Measurements from ENCODE around the gene SNCG. TPM values are rescaled to one million over a fixed set of nuclear protein-coding genes. Genes with fewer than 3 reads are reported as not detected.
A peak's percentile ranks its signal among the peaks of the same experiment; 100 is the strongest.

The SNCG gene
- total and polyA plus RNA-seq, 2 experiments from 2014 or later = 4.0 to 17.0 TPM

DNA sequence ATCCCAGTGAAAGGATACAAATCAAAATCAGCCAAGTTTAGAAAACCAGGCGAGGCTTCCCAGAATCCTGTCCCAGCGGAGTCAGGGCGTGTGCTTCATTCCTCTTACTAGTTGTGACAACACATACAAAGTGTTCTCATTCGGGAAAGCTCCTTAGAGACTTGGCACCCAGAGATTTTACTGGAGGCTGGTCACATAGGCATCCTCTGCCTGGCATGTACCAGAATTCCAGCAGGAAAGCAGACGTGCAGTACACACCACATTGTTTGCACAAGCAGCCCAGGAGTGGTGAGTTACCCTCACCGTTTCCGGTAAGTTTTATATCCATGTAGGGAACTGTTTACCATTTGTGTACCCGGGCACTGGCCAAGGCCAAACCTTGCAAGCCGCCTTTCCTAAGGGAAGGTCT lies 35.8 kb upstream of the SNCG start:
- no peaks in the 10 kb centered on the region for H3K27me3 Mint-ChIP-seq (ENCODE audit: insufficient read depth, low read depth, poor library complexity)
- H3K9me2 ChIP-seq (ENCODE audit: insufficient read depth) = no peaks in the 10 kb centered on the region
- no peaks in the 10 kb centered on the region for H3K4me1 Mint-ChIP-seq
- H3K9me3 Mint-ChIP-seq = no peaks in the 10 kb centered on the region
- H3K27ac ChIP-seq (ENCODE audit: low read depth) = no peak overlapping the region
- peaks cover 10% of the 10 kb centered on the region; the same call in 1 of the 2 replicates for H4K20me1 ChIP-seq (replicated peaks; ENCODE audit: insufficient read depth)
- no peak for DNase-seq (ENCODE audit: low spot score)
- H3F3A ChIP-seq (replicated peaks; ENCODE audit: low read depth) = peaks cover 6% of the 10 kb centered on the region; the same call in 1 of the 2 replicates
- H3K4me3 Mint-ChIP-seq = no peak overlapping the region
- peaks cover 66% of the 10 kb centered on the region for H3K36me3 Mint-ChIP-seq (ENCODE audit: low read depth)
- no peaks in the 10 kb centered on the region for H3K79me2 ChIP-seq (replicated peaks; ENCODE audit: insufficient read depth)
- H3K4me1 ChIP-seq (ENCODE audit: insufficient read depth) = no peaks in the 10 kb centered on the region
- TF ChIP-seq ZNF114 (CRISPR knock-in tag; IDR thresholded peaks at IDR 0.05) (no peak), POLR2AphosphoS5 (IDR thresholded peaks at IDR 0.05; ENCODE audit: low read depth) (no peak), STAT1 (IDR thresholded peaks at IDR 0.05; ENCODE audit: unreplicated experiment) (no peak), EZH2phosphoT487 (IDR thresholded peaks at IDR 0.05; ENCODE audit: unreplicated experiment) (no peak), JUNB (IDR thresholded peaks at IDR 0.05; ENCODE audit: unreplicated experiment) (no peak)
- TF ChIP-seq, protein P1, sequence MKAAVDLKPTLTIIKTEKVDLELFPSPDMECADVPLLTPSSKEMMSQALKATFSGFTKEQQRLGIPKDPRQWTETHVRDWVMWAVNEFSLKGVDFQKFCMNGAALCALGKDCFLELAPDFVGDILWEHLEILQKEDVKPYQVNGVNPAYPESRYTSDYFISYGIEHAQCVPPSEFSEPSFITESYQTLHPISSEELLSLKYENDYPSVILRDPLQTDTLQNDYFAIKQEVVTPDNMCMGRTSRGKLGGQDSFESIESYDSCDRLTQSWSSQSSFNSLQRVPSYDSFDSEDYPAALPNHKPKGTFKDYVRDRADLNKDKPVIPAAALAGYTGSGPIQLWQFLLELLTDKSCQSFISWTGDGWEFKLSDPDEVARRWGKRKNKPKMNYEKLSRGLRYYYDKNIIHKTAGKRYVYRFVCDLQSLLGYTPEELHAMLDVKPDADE (IDR thresholded peaks at IDR 0.05) = no peak
- TF ChIP-seq, protein P2, sequence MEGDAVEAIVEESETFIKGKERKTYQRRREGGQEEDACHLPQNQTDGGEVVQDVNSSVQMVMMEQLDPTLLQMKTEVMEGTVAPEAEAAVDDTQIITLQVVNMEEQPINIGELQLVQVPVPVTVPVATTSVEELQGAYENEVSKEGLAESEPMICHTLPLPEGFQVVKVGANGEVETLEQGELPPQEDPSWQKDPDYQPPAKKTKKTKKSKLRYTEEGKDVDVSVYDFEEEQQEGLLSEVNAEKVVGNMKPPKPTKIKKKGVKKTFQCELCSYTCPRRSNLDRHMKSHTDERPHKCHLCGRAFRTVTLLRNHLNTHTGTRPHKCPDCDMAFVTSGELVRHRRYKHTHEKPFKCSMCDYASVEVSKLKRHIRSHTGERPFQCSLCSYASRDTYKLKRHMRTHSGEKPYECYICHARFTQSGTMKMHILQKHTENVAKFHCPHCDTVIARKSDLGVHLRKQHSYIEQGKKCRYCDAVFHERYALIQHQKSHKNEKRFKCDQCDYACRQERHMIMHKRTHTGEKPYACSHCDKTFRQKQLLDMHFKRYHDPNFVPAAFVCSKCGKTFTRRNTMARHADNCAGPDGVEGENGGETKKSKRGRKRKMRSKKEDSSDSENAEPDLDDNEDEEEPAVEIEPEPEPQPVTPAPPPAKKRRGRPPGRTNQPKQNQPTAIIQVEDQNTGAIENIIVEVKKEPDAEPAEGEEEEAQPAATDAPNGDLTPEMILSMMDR (conservative IDR thresholded peaks at IDR 0.05; ENCODE audit: low read depth in 2 of 2) = no peak
- H3K27ac Mint-ChIP-seq = no peak overlapping the region
- ATAC-seq = no peak
- no peak overlapping the region for H3K4me2 ChIP-seq
- no peak overlapping the region for H3K4me3 ChIP-seq
- peaks cover 56% of the 10 kb centered on the region for H3K36me3 ChIP-seq (ENCODE audit: insufficient read depth)
- no peaks in the 10 kb centered on the region for H3K27me3 ChIP-seq (ENCODE audit: insufficient read depth)
- H2AFZ ChIP-seq = no peak overlapping the region

DNA sequence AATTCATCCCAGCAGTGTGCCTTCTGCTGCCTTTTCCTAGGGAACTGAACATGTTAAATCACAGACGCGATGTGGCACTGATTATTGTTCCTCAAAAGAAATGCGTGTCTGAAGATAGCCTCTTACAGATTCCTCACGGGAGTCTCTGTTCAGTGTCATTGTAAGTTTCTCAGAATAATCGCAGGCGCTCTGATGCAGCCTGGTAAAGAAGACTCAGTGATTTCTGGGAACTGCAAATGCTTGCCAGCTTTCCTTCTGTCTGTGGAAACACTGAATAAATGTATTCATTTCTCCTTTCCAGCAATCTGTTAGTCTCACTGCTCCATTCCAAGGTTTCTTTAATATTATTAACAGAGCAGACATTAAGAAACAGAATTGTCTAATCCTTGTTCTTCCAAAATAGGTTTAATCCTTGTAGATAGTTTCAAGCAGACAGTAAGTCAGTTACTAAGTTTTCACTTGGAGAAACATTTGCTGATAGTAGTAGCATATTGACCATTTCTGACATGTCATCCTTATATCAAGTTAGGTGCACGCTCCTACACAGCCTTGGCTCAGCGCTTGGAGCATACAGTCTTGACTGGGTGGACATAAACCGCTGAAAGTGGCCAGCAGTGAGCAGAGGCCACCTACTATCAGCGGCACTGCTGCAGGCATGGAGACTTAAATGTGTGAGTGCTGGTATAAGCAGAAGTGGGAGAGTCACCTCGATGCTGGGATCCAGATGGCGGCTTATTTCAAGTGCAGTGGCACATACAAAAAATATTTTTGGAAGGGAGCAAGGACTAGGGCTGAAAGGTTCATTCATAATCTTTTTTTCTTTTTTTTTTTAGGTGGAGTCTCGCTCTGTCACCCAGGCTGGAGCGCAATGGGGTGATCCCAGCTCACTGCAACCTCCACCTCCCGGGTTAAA lies 28.7 kb upstream of the SNCG start:
- Histone ChIP-seq H3K4me3 (no peak overlapping the region), H3K27me3 (ENCODE audit: insufficient read depth) (no peaks in the 10 kb centered on the region), H3K27ac (ENCODE audit: low read depth) (peak overlapping the region; percentile 28; the same call in 1 of the 2 replicates), H3K4me1 (ENCODE audit: insufficient read depth) (no peaks in the 10 kb centered on the region), H3F3A (replicated peaks; ENCODE audit: low read depth) (peaks cover 5% of the 10 kb centered on the region; the same call in 1 of the 2 replicates), H2AFZ (no peak overlapping the region), H3K36me3 (ENCODE audit: insufficient read depth) (peaks cover 17% of the 10 kb centered on the region), H3K4me2 (no peak overlapping the region), H4K20me1 (replicated peaks; ENCODE audit: insufficient read depth) (peaks cover 12% of the 10 kb centered on the region; the same call in 1 of the 2 replicates), H3K9me2 (ENCODE audit: insufficient read depth) (no peaks in the 10 kb centered on the region), H3K79me2 (replicated peaks; ENCODE audit: insufficient read depth) (no peaks in the 10 kb centered on the region)
- ATAC-seq (no peak), DNase-seq (ENCODE audit: low spot score) (no peak)
- Mint-ChIP-seq H3K27me3 (ENCODE audit: insufficient read depth, low read depth, poor library complexity) (peaks cover 15% of the 10 kb centered on the region), H3K4me3 (no peak overlapping the region), H3K27ac (no peak overlapping the region), H3K9me3 (no peaks in the 10 kb centered on the region), H3K4me1 (no peaks in the 10 kb centered on the region), H3K36me3 (ENCODE audit: low read depth) (peaks cover 27% of the 10 kb centered on the region)
- TF ChIP-seq EZH2phosphoT487 (IDR thresholded peaks at IDR 0.05; ENCODE audit: unreplicated experiment) (no peak), STAT1 (IDR thresholded peaks at IDR 0.05; ENCODE audit: unreplicated experiment) (no peak), ZNF331 (CRISPR knock-in tag; IDR thresholded peaks at IDR 0.05; ENCODE audit: low read depth) (no peak), EZH2 (IDR thresholded peaks at IDR 0.05; ENCODE audit: low read depth, unreplicated experiment) (no peak), NANOG (IDR thresholded peaks at IDR 0.05; ENCODE audit: borderline replicate concordance) (no peak), REST (IDR thresholded peaks at IDR 0.05; ENCODE audit: unreplicated experiment) (no peak), JUNB (IDR thresholded peaks at IDR 0.05; ENCODE audit: unreplicated experiment) (no peak), CREB1 (CRISPR knock-in tag; IDR thresholded peaks at IDR 0.05; ENCODE audit: low read depth) (no peak)
- TF ChIP-seq, protein P2 (conservative IDR thresholded peaks at IDR 0.05; ENCODE audit: low read depth in 2 of 2) = no peak
- TF ChIP-seq, protein P1 (IDR thresholded peaks at IDR 0.05) = no peak
